H1 (cell line): ENCODE data around the gene ZSWIM7. TPM values are rescaled to one million over a fixed set of nuclear protein-coding genes. Genes with fewer than 3 reads are reported as not detected.

ENCODE experiments used
- CHD7 ChIP-seq: fragments of 300-600 bp; sonication (generic); IDR thresholded peaks from 2 replicates; pipeline ENCODE4 v1.7.1; 2012; ENCODE audit warnings: low read length, moderate library complexity, mild to moderate bottlenecking, inconsistent platforms; ENCODE audit not compliant: insufficient replicate concordance
- polyA plus RNA-seq, 7 experiments: library from polyadenylated mRNA; depleted of rRNA in 3 of 7; stranded (reverse) in 5 of 7; unstranded in 2 of 7; fragments of >200 nt in 5 of 7; fragments of 200-250 nt in 2 of 7; gene quantifications; 1 replicate in 5 of 7; 2 replicates in 1 of 7; 4 replicates in 1 of 7; pipeline versions ENCODE4 v1.2.1 to v1.2.3, GENCODE V29; 2011 to 2013; ENCODE audit warnings: missing spikeins in 2 of 7, mixed read lengths in 2 of 7
- total RNA-seq: library from RNA; stranded (reverse); fragmentation: NEBNext Ultra II Directional; extraction: Animal tissue kit (Norgen Biotek cat#: 25700); gene quantifications from 2 replicates; pipeline ENCODE4 v1.2.1, GENCODE V29; 2021

Gene ZSWIM7
- total and polyA plus RNA-seq, 2 of the 8 experiments (the other 6 are each of a cell fraction or from before 2014, with no cell fraction given) = 39.3 to 57.7 TPM

- TF ChIP-seq CHD7 = no peak
- TF ChIP-seq, all 59 proteins: peak for 1
These were observed 3.2 kb downstream of the ZSWIM7 start (continued) for GRCh38 chr17:15996322-15996721.
